ENCODE measurements around the gene TEX101. TPM values are rescaled to one million over a fixed set of nuclear protein-coding genes. Genes with fewer than 3 reads are reported as not detected.
A peak's percentile ranks its signal among the peaks of the same experiment; 100 is the strongest.
"Not testable (repeated sequence)": the region's sequence is repeated elsewhere in the genome, so short reads cannot be mapped to it uniquely, and the experiment has no call there.

Gene TEX101
- total RNA-seq (2014; rRNA removed) = not detected in 2 replicates
- Bru-seq, nascent RNA = not detected
- not detected for BruChase-seq, experiment 1, labeled RNA remaining after a 6-hour chase
- BruChase-seq, experiment 2, labeled RNA remaining after a 2-hour chase = percentile 4 among the genes with signal in this experiment
- long read RNA-seq = 0 reads

GRCh38 chr19:43414554-43414953 is at the start of gene TEX101:
TEX101 (plus strand) TSS chr19:43414890; CDS start chr19:43415920, 1,030 bp downstream.
- H3K79me2 ChIP-seq (ENCODE audit: low read length) = no peaks in the 10 kb centered on the region
- POLR2A ChIA-PET (ENCODE audit: unreplicated experiment) = no interaction called here
- H2AFZ ChIP-seq (ENCODE audit: low read length) = no peak within 1 kb of the TSS

DNA sequence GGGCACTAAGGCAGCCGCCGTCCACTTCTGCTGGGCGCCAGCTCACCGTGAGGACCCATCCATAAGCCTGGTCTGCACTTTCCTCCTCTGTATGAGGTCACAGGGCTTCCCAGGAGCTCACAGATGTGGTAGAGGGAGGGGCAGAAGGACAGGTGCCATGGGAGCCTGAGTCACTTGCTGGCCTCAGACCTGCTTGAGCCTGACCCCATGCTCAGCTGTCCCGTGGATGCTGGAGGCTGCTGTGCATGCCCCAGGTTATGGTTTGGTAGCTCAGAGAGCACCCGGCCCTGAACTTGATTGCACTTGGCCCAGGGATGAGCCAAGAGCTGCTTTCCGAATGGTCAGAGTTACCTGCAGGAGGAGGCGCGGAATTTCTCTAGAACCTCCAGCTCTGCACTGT is 49.0 kb upstream of the TEX101 start:
- not testable (repeated sequence) for DNase-seq

More at GRCh38 chr19:43414554-43414953, at the start of gene TEX101:
- Histone ChIP-seq H3K27ac (ENCODE audit: low read length) (no peak within 1 kb of the TSS), H3K4me3 (ENCODE audit: low read length) (no peak within 1 kb of the TSS), H3K9me2 (replicated peaks; ENCODE audit: low read length) (no peaks in the 10 kb centered on the region), H4K20me1 (ENCODE audit: low read length) (no peaks in the 10 kb centered on the region), H3K36me3 (ENCODE audit: low read depth, low read length) (no peaks in the 10 kb centered on the region), H3K4me1 (ENCODE audit: insufficient read depth, low read length) (no peaks in the 10 kb centered on the region), H3K4me2 (ENCODE audit: low read length) (no peak within 1 kb of the TSS), H3K9ac (ENCODE audit: low read length) (no peak within 1 kb of the TSS), H3F3A (ENCODE audit: low read length, unreplicated experiment) (no peaks in the 10 kb centered on the region), H3K27me3 (ENCODE audit: low read length) (no peaks in the 10 kb centered on the region), H3K9me3 (ENCODE audit: low read length) (no peaks in the 10 kb centered on the region)
- TF ChIP-seq EZH2phosphoT487 (IDR thresholded peaks at IDR 0.05; ENCODE audit: borderline replicate concordance, low read length) (no peak), CTCF (conservative IDR thresholded peaks at IDR 0.05; ENCODE audit: low read depth, low read length) (no peak), EZH2 (IDR thresholded peaks at IDR 0.05; ENCODE audit: low read length, unreplicated experiment) (no peak)
- BruUV-seq (replicated peaks) = no TSS peak
- intact Hi-C loops (cut with micrococcal nuclease) = no loop called here
- CTCF ChIA-PET = no interaction called here
- ATAC-seq = no peak
- DNase-seq = no peak

DNA sequence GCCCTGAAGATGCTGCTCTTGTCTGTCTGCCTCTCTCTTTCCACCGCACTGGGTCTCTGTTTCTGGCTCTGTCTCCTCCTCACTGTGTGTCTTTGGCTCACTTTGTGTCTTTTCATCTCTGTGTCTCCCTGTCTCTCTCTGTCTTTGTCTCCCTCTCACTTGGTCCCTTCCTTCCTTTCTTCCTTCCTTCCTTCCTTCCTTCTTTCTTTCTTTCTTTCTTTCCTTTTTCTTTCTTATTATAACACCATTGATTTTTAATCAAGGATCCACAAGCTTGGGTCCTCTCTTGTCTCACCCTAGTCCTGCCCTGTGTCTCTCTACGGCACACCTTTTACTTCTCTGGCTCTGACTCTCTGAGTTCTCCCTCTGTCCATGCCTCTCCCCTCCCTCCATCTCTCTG is 46.9 kb upstream of the TEX101 start:
- Histone ChIP-seq H3F3A (ENCODE audit: low read length, unreplicated experiment) (no peaks in the 10 kb centered on the region), H3K27ac (ENCODE audit: low read length) (no peak overlapping the region), H2AFZ (ENCODE audit: low read length) (no peak overlapping the region), H3K27me3 (ENCODE audit: low read length) (no peaks in the 10 kb centered on the region), H3K4me1 (ENCODE audit: insufficient read depth, low read length) (no peaks in the 10 kb centered on the region), H3K9me2 (replicated peaks; ENCODE audit: low read length) (no peaks in the 10 kb centered on the region), H3K9ac (ENCODE audit: low read length) (no peak overlapping the region), H3K79me2 (ENCODE audit: low read length) (no peaks in the 10 kb centered on the region), H3K9me3 (ENCODE audit: low read length) (no peaks in the 10 kb centered on the region), H4K20me1 (ENCODE audit: low read length) (no peaks in the 10 kb centered on the region), H3K4me3 (ENCODE audit: low read length) (no peak overlapping the region), H3K36me3 (ENCODE audit: low read depth, low read length) (no peaks in the 10 kb centered on the region), H3K4me2 (ENCODE audit: low read length) (no peak overlapping the region)
- intact Hi-C loops (cut with micrococcal nuclease) = no loop called here
- CTCF ChIA-PET = no interaction called here
- POLR2A ChIA-PET (ENCODE audit: unreplicated experiment) = no interaction called here
- no peak for TF ChIP-seq CTCF (conservative IDR thresholded peaks at IDR 0.05; ENCODE audit: low read depth, low read length)
- TF ChIP-seq EZH2 (IDR thresholded peaks at IDR 0.05; ENCODE audit: low read length, unreplicated experiment) = no peak
- no peak for TF ChIP-seq EZH2phosphoT487 (IDR thresholded peaks at IDR 0.05; ENCODE audit: borderline replicate concordance, low read length)
- ATAC-seq (no peak), DNase-seq (no peak)
- BruUV-seq (replicated peaks) = no TSS peak

More for the DNA sequence above, 49.0 kb upstream of the TEX101 start:
- H4K20me1 ChIP-seq (ENCODE audit: low read length); POLR2A ChIA-PET (ENCODE audit: unreplicated experiment); H3K36me3 ChIP-seq (ENCODE audit: low read depth, low read length); H3K9me3 ChIP-seq (ENCODE audit: low read length); ATAC-seq; H3K4me3 ChIP-seq (ENCODE audit: low read length); H3K4me2 ChIP-seq (ENCODE audit: low read length); H3K27me3 ChIP-seq (ENCODE audit: low read length); H3K9ac ChIP-seq (ENCODE audit: low read length); H2AFZ ChIP-seq (ENCODE audit: low read length); H3F3A ChIP-seq (ENCODE audit: low read length, unreplicated experiment); intact Hi-C loops (cut with micrococcal nuclease); CTCF ChIA-PET; H3K27ac ChIP-seq (ENCODE audit: low read length); H3K4me1 ChIP-seq (ENCODE audit: insufficient read depth, low read length); H3K9me2 ChIP-seq (replicated peaks; ENCODE audit: low read length); H3K79me2 ChIP-seq (ENCODE audit: low read length); BruUV-seq (replicated peaks): not testable (repeated sequence)

DNA sequence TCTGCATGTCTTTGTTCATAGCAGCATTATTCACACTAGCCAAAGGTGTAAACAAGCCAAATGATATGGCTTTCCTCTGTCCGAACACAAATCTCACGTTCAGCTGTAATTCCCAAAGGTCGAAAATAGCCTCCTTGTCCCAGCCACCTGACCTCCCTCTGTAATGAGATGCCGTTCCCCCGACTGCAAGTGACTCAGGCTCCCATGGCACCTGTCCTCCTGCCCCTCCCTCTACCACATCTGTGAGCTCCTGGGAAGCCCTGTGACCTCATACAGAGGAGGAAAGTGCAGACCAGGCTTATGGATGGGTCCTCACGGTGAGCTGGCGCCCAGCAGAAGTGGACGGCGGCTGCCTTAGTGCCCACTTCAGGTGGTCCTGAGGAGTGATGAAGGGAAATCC is 45.8 kb upstream of the TEX101 start:
- H3K36me3 ChIP-seq (ENCODE audit: low read depth, low read length); H3K9me2 ChIP-seq (replicated peaks; ENCODE audit: low read length); H4K20me1 ChIP-seq (ENCODE audit: low read length); H2AFZ ChIP-seq (ENCODE audit: low read length); DNase-seq; H3K9ac ChIP-seq (ENCODE audit: low read length); H3F3A ChIP-seq (ENCODE audit: low read length, unreplicated experiment); H3K4me3 ChIP-seq (ENCODE audit: low read length); H3K27ac ChIP-seq (ENCODE audit: low read length); BruUV-seq (replicated peaks); H3K79me2 ChIP-seq (ENCODE audit: low read length); ATAC-seq; H3K4me2 ChIP-seq (ENCODE audit: low read length); POLR2A ChIA-PET (ENCODE audit: unreplicated experiment); intact Hi-C loops (cut with micrococcal nuclease); CTCF ChIA-PET; H3K9me3 ChIP-seq (ENCODE audit: low read length); H3K27me3 ChIP-seq (ENCODE audit: low read length); H3K4me1 ChIP-seq (ENCODE audit: insufficient read depth, low read length): not testable (repeated sequence)

Measured in PC-3 (cell line).